HG02610 (cell line): ENCODE measurements around the gene VAMP8.
A peak's percentile ranks its signal among the peaks of the same experiment; 100 is the strongest.
"Not testable (repeated sequence)": the region's sequence is repeated elsewhere in the genome, so short reads cannot be mapped to it uniquely, and the experiment has no call there.

Experiments
- ATAC-seq: cut with Tn5 transposase; IDR thresholded peaks from one replicate; pipeline ENCODE4 v1.9.1; 2021; ENCODE audit warnings: mild to moderate bottlenecking, moderate library complexity; ENCODE audit not compliant: unreplicated experiment

Gene VAMP8

GRCh38 chr2:85597241-85597640 is 19.9 kb downstream of the VAMP8 start:
- no peak for ATAC-seq

- ATAC-seq: no peak
Measured at GRCh38 chr2:85598594-85599340, 21.4 kb downstream of the VAMP8 start.

GRCh38 chr2:85599468-85600234 is 22.3 kb downstream of the VAMP8 start:
- no peak for ATAC-seq

- no peak for ATAC-seq
Measured at GRCh38 chr2:85600235-85600575, 22.8 kb downstream of the VAMP8 start.

- ATAC-seq: no peak
Measured at GRCh38 chr2:85600951-85601770, 23.8 kb downstream of the VAMP8 start.

GRCh38 chr2:85601771-85602475 is 24.5 kb downstream of the VAMP8 start:
- peak; percentile 28 for ATAC-seq

GRCh38 chr2:85602476-85603234 is 25.3 kb downstream of the VAMP8 start, which contains the start of gene TMEM150A:
Gene TMEM150A (minus strand): TSS chr2:85602698. CDS start chr2:85601948, 750 bp downstream.
- peak; percentile 94 for ATAC-seq

GRCh38 chr2:85604133-85604444 is 26.7 kb downstream of the VAMP8 start:
- ATAC-seq: not testable (repeated sequence)

GRCh38 chr2:85604568-85605339 is 27.4 kb downstream of the VAMP8 start:
- no peak for ATAC-seq

- ATAC-seq: no peak
Measured at GRCh38 chr2:85605406-85606115, 28.2 kb downstream of the VAMP8 start.

GRCh38 chr2:85606116-85606455 is 28.7 kb downstream of the VAMP8 start:
- ATAC-seq: no peak

GRCh38 chr2:85607268-85608215 is 30.2 kb downstream of the VAMP8 start:
- no peak for ATAC-seq

GRCh38 chr2:85611217-85611704 is 33.9 kb downstream of the VAMP8 start:
- no peak for ATAC-seq

GRCh38 chr2:85611705-85612587 is 34.6 kb downstream of the VAMP8 start, which contains the start of gene C2orf68:
Gene C2orf68 (minus strand): TSS chr2:85612066. CDS start chr2:85611984, 82 bp downstream.
- ATAC-seq: peak; percentile 79

GRCh38 chr2:85613717-85614515 is 36.5 kb downstream of the VAMP8 start:
- ATAC-seq: no peak

GRCh38 chr2:85614757-85615156 is 37.4 kb downstream of the VAMP8 start:
- not testable (repeated sequence) for ATAC-seq
